Astrocyte of the spinal cord (primary cell): Measurements from ENCODE around the gene SESN2.
A peak's percentile ranks its signal among the peaks of the same experiment; 100 is the strongest.

ENCODE experiments used
- DNase-seq: peaks from one replicate; pipeline ENCODE4 v3.0.0; 2011; ENCODE audit warnings: low read depth, low spot score
- H3K4me3 ChIP-seq: 2 replicates; pipeline ENCODE4 v1.5.1; 2011; ENCODE audit warnings: low read depth, mild to moderate bottlenecking, low read length, moderate library complexity
- CTCF ChIP-seq: IDR thresholded peaks from 2 replicates; pipeline ENCODE4 v1.5.1; 2012; ENCODE audit warnings: low read depth, mild to moderate bottlenecking, low read length, inconsistent platforms
- in situ Hi-C: cut with HindIII; loops from 2 replicates; pipeline ENCODE4 v1.10.0; 2017; ENCODE audit warnings: low sequenced_read_pairs

SESN2 gene

DNA sequence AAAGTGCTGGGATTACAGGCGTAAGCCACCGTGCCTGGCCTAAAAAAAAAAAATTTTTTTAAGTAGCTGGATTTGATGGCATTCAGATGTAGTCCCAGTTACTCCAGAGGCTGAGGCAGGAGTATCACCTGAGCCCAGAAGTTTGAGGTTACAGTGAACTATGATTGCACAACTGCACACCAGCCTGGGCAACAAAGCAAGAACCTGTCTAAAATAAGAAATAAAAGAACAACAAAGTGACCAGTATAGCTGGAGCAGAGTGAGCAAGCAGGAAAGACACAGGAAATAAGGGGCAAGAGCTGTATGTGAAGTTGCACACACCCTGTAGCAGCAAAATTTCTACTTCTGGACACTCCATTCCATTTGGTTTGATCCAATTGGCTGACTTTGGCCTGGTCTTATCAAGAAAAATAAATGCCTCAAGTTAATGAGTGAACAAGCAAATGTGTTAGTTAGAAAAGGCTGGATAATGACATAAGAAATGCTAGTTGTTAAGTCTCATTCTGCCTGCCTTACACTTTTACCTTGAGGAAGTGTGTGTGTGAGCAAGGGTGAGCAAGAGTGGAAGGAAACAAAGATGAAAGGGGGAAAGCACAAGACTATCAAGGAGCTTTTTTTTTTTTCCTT, 15.5 kb upstream of the SESN2 start:
- no peak for TF ChIP-seq CTCF
- DNase-seq = no peak
- no peak overlapping the region for H3K4me3 ChIP-seq

GRCh38 chr1:28244549-28245251, 14.6 kb upstream of the SESN2 start:
- in situ Hi-C loops = no loop called here
- TF ChIP-seq CTCF = no peak
- no peak for DNase-seq
- no peak overlapping the region for H3K4me3 ChIP-seq

More for the DNA sequence above, 15.5 kb upstream of the SESN2 start:
- in situ Hi-C loops = no loop called here

DNA sequence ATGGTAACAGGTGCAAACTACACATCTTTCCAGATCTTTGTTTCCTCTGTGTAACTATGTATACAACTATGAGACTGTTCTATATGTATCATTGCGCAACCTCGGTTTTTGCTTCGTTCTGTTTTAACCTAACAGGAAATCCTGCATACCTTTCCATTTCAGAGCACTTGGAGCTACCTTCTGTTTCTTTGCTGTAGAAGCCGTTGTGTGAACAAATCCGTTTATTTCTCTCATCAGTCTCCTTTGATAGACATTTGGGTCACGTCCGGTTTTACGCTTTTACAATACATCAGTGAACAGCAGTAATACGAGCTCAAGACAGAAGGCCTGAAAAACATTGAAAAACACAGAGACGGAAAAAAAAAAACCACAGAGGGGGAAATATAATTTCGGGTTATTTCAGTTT, 12.9 kb upstream of the SESN2 start:
- TF ChIP-seq CTCF = no peak
- DNase-seq = no peak
- in situ Hi-C loops = no loop called here
- peak overlapping the region; percentile 42 for H3K4me3 ChIP-seq

GRCh38 chr1:28247612-28248272, 11.6 kb upstream of the SESN2 start:
- in situ Hi-C loops = no loop called here
- no peak for DNase-seq
- peak overlapping the region; percentile 25 for H3K4me3 ChIP-seq
- TF ChIP-seq CTCF = no peak

DNA sequence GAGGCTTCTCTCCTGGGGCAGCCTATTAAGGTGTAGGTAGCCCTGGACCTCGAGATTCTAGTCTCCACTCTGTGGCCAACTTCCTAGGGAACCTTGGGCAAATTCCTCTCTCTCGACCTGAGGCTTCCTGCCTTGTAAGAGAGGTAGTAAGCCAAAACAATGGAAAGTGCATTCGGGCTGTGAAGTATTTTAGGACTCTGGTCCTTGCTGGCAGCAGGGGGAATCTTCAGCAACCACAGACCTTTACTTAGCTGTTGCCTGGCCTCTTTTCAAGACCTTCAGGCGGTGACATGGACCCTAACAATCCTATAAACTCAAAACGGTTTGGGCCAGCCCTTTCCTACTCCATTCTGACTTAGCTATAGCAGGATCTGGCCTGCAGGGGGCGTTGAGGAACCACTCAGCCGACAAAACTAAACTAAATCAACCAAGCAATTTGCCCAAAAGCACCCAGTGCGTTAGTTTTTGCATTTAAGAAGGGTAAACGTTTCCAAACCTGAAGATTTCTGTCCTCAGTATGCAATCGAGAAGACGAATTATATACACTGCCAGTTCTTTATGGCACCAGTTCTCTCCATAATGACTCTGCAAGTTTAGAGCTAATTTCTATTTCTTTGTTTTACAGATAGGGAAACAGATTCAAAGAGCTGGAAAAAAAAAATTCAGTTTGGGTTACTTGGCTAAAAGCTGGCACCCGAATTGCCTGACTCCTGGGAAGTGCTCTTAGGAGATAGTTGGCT, 10.9 kb upstream of the SESN2 start:
- in situ Hi-C loops = no loop called here
- H3K4me3 ChIP-seq = no peak overlapping the region
- peak; percentile 81 for DNase-seq

More for the DNA sequence above, 10.9 kb upstream of the SESN2 start:
- TF ChIP-seq CTCF = peak; percentile 94
